Uterus (tissue), 2 donors: ENCODE data around the gene IRX4.

Experiments used
- POLR2A ChIP-seq, 2 donors: fragments of 450-650 bp; IDR thresholded peaks; one replicate each; pipeline ENCODE4 v1.6.1; 2016; ENCODE audit warnings: antibody characterized with exemption in 2 of 2, mild to moderate bottlenecking in 1 of 2, moderate library complexity in 1 of 2
- TF ChIP-seq, protein P1 (sequence below), 4 experiments: fragments of 200-600 bp in 2 of 4; fragments of 450-650 bp in 2 of 4; sonication (generic) in 2 of 4; IDR thresholded peaks; one replicate each; pipeline ENCODE4 v1.5.1; 2016 to 2019; ENCODE audit warnings: antibody characterized with exemption in 4 of 4, mild to moderate bottlenecking in 2 of 4, moderate library complexity in 1 of 4

GRCh38 chr5:1867114-1867814 is 15.5 kb downstream of the IRX4 start:
- TF ChIP-seq POLR2A (IDR thresholded peaks at IDR 0.05) = no peak
- TF ChIP-seq, protein P1, sequence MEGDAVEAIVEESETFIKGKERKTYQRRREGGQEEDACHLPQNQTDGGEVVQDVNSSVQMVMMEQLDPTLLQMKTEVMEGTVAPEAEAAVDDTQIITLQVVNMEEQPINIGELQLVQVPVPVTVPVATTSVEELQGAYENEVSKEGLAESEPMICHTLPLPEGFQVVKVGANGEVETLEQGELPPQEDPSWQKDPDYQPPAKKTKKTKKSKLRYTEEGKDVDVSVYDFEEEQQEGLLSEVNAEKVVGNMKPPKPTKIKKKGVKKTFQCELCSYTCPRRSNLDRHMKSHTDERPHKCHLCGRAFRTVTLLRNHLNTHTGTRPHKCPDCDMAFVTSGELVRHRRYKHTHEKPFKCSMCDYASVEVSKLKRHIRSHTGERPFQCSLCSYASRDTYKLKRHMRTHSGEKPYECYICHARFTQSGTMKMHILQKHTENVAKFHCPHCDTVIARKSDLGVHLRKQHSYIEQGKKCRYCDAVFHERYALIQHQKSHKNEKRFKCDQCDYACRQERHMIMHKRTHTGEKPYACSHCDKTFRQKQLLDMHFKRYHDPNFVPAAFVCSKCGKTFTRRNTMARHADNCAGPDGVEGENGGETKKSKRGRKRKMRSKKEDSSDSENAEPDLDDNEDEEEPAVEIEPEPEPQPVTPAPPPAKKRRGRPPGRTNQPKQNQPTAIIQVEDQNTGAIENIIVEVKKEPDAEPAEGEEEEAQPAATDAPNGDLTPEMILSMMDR (IDR thresholded peaks at IDR 0.05) = no peak
